COLO668 (cell line): ENCODE results near the gene PHF19.

Source experiments
- DNase-seq: peaks from one replicate; lab custom pipeline; 2025; ENCODE audit not compliant: unreplicated experiment; lab: John Stamatoyannopoulos, UW

PHF19 gene

DNA sequence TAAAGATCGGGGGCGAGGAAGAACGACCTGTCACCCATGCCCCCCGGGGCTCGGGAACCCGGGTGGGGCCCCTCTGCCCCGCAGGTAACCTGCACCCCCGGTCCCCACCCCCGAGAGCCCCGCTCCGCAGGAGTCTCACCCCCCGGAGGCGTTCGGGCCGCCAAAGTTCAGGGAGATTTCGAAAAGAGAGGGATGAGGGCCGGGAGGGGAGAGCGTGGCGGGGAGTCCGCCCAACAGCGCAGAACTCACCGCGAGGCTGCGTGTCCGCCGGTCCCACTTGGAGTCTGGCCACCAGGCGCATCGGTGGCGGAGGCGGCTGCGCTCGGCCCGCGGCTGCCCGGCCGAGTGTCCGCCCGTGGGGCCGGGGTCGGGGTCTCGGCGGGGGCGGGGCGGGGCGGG is at the start of gene PHF19:
Gene PHF19 (minus strand): TSS at position 347 of the 399 bp plus-strand sequence. CDS start 2,447 bp downstream, outside the sequence.
- peak; percentile 81 for DNase-seq

DNA sequence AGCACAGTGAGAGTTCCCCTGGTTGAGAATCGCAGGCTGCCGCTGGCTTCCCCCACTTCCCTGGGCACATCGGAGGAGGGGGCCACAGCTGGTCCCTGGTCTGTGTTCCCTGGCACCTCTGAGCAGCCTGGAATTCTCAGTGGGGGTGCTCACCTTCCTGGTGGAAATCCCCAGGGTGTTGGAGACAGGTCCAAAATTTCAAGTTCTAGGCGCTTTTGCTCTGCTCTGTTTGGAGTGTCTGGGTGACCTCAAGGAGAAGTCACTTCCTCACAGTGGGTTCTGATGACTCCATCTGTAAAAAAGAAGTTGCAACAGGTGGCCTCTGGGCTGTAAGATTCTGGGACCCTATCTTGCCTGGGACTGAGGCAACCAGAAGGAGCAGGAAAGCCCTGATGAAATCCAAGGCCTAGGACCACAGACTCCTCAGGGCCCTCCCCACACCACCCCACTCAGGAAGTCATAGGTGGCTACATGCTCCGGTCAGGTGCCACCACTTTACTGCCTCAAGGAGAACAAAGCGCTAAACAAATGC is 49.5 kb upstream of the PHF19 start, which contains the start of gene TRAF1:
Gene TRAF1 (minus strand): TSS at position 400 of the 532 bp plus-strand sequence. CDS start 721 bp downstream, outside the sequence.
- no peak for DNase-seq

DNA sequence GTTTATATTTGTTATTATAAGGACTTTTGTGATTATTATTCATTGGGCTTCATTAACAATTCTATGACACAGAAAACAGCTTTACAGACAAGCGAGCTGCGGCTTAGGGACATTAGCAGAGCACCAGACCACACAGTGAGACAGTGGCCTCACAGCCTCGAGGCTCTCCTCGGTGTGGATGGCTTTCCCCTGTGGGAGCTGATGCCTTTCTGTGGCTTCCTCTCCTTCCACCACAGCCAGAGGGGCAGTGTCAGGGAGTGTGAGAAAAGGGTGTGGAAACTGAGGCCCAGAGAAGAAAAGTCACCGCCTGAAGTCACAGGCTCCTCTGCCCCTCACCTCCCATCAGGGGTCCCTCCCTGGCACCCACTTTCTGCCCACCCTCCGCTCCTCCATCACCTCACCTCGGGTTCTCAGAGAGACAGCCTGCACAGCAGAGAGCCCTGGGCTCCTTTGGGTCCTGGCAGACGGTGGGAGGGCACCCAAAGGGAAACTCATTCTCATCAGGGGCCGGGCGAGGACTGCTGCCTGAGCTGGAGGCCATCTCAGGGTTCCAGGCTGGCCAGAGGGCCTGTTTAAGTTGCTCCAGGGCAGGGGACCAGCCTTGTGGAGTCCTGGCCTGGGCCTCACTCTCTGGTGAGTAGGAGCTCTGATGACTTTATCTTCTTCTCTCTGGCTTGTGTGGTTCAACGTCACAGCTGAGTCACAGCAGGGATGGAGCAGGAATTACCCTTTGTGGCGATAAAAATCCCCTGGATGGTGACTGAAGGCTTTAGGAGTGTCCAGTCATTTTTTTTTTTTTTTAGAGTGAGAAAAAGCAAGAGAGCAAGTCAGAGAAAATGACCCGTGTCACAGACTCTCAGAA is 48.8 kb upstream of the PHF19 start:
- no peak for DNase-seq

DNA sequence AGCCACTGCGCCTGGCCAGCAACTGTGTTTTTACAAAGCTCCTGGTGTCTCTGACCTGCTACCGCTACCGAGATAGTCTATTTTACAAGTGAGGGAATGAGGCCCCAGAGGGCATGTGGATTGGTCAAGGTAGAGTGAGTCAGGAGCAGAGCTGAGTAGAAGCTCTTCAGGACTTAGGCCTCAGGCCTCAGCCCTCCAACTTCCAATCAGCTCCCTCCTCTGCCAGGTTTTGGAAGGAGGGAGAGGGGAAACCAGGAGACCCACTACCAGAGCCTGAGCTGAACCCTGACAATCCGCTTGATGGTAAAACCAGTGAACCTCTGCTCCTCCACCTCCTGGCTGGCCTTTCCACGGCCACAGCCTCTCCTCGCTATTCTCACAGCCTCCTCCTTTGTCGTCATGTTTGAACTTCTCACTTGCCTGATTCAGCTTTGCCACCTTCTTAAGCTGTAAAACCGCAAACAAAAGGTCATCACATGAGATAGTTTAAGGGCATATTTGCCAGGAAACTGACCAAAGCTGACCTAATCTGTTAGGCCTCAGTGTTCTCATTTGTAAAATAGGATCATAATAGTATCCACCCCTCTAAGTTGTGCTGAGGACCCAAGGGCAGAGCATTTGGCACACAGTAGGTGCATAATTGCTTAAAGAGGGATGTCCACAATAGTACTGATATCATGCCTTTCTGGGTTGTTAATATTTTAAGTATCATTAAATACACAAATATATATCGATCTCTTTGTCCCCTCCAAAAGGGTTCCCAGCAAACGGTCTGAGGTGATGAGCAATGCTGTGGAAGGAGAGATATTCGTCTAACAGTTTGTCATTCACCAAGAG is 47.9 kb upstream of the PHF19 start:
- DNase-seq: no peak

DNA sequence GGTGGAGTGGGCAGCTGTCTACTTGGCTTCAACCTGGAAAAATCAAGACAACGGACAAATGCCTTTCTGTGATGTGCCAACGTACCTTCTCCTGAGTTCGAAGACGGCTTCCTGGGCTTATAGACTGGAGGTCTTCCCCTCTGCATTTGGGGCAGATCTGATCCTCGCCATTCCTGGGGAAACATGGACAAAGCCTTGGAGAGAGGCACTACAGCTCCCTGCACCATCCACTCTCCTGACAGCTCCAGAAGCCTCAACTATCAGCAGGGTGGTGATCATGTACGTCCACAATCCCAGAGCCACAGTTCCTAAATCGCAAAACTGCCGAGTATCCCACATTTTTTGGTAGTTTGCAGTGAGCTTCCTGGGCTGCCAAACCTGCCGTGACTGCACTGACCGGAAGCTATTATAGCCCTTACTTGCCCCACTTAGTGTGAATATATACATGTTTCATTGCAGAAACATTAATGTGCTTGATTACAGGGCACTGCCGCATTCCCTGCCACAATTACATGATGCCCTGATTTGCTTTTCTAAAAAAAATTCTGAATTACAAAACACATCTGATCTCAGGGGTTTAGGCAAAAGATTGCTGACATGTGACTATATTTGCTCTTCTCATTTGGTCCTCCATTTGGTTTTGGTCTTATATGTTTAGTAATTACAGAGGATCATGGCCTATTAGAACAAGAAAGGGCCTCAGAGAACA is 46.8 kb upstream of the PHF19 start:
- no peak for DNase-seq

DNA sequence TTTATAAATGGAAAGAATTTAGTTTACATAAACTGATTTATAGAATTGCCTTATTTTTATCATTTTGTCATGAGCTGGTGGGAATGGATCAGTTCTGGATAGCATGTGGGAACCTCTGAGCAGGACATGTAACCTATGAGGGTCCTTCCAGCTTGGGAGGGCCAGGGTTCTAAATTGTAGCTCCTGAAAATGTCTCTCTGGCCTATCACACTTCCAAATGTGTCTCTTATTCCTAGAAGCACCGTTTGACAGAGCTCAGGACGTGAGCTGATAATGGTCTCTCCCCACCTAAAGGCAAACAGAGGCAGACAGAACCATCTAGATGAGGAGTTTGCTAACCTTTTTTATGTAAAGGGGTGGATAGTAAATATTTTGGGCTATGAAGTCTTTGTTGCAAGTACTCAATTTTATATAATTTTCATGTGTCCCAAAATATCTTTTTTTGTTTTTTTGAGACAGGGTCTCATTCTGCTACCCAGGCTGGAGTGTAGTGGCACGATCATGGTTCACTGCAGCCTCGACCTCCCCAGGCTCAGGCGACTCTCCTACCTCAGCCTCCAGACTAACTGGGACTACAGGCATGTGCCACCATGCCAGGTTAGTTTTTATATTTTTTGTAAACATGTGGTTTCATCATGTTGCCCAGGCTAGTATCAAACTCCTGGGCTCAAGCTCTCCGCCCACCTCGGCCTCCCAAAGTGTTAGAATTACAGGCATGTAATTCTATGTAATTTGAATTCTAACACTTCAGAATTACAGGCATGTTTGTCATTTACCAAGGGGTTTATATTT is 45.6 kb upstream of the PHF19 start:
- DNase-seq: no peak

DNA sequence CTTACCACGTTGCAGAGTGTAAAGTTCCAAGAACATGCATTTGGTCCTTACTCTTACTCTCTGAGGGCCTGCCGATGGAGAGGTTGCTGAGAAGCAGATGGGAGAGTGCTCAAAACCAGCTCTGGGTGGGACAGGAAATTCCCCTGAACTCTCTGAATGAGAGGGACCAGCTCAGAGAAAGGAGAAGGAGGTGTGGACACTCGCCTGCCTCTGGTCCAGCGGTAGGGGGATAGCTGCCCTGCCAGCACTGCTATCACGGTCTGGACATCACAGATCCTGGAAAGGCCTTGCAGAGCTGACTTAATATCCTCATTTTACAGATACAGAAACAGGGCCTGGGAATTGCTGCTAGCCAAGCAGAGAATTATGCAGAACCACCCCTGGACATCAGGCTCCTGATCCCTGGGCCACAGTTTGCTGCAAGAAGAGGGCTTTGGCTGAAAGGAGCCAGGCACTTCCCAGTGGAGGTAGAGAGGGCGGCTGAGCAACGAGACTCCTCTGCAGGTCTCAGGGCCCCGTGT is 44.7 kb upstream of the PHF19 start:
- no peak for DNase-seq

DNA sequence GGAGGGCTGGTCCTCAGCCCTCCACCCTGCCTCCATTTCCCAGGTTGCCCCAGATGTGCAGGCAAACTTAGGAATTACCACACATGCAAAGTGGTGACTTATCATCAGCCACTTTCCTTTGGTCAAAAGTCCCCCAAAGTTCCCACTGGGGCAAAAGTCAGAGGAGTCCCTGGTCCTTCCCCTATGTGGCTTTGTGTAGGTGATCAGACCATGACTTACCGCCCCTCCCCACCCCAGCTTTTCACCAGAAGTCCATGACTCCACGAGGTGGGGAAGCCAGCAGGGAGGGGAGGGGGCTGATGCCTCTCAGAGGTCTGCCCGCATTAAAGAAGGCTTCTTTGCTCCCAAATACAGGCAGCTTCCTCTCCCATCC is 43.8 kb upstream of the PHF19 start:
- DNase-seq: no peak

DNA sequence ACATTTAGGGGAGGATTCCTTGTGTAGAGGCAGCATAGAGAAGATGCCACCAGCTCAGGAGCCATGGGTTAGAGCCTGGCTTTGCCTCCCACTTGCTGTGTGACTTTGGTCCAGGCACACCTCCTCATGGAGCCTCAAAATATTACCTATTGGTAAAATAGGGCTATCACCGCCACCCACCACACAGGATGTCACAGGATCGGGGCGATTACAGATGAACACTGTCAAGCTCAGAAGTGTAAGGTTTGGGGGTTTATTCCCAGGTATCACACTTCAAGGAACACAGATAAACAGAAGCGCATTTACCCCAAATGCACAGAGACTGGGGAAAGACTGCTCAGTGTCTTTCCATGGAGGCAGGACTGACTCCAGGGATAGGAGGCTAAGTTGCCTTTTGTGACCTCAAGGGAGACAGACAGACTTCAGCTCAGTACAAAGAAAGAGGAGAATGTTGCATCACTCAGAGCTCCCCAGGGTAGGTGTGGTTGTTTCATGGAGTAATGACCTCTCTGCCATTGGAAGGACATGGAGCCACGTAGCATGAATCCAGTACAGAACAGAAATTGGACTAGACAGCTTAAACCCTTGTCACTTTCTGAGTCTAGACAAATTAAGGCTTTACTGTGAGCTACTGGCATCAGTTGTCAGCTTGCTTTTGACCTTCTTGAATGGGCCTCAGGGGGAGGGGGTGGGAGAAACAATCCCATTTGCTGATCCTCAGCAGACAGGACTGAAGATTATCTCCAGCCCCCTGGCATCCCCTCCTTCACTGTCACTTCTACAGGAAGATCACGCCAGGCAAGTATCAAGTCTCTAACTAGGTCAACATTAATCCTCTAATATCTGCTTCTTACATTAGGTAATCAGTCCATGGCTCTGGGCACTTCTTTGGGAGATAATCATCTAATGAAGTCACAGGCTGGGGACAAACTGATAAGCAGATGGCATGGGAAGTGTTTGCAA is 43.1 kb upstream of the PHF19 start:
- no peak for DNase-seq

DNA sequence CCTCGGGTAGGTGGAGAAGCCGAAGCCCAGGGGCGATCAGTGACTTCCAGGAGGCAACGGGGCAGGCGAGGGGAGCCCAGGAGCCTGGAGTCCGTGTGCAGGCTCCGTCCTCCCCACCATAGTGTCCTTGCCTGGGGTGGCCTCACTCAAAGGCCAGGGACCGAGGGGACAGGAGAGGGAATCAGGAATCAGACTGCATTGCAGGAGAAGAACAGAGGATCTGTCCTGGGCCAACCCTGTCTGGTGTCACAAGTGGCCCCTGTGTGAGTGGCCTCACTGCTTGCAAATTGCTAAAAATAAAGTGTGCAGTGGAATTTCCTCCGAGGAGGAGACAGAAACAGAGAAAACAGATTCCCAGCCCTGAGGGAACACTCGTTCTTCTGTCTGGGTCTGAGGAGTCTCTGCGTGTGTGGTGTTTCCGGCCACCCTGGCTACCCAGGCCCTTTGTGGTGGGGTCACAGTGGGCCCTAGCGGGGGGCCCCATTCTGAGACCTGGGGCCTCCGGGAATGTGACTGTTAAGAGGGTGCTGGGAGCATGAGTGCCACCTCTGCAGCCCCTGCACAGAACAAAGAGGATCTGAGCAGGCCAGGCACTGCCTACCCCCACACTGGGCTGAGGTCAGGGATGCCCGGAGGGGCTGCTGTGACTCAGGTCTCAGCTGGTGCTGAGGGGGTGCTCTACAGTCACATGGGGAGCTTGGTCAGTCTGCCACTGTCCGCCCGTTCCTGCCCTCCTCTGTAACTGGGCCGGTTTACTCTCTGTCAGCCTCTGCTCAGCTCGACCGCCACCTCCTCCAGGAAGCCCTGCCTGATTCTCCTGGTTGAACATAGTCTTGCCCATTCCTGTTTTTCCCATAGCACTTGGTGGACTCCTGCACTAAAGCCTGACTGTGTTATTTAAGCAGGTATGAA is 42.2 kb upstream of the PHF19 start:
- DNase-seq: no peak

DNA sequence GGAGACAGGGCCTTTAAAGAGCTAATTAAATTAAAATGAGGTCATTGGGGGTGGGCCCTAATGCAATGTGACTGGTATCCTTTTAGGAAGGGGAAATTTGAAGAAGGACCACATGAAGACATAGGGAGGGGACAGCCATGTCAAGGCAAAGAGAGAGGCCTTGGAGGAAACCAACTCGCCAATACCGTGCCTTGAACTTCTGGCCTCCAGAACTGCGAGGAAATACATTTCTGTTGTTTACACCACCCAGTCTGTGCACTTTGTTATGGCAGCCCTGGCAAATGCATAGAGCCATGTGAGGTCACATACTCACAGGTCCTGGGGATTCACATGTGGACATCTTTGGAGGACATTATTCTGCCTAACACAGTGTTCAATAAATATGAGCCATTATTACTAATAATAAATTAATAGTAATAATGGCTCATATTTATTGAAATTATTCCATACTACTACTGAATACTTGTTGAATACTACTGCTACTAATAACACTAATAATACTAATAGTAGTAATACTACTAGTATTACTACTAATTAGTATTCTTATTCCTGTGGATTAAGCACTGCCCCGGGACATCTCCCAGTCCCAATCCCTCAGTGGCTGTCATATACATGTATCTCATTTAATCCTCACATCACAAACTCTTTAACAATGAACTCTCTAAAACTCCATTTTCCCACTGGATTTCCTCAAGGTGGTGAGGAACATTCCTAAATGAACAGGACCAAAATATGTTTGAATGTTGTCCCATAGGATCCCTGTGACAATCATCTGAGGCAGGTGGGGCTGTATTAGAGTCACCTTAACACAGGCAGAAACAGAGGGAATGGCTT is 41.2 kb upstream of the PHF19 start:
- DNase-seq: no peak

DNA sequence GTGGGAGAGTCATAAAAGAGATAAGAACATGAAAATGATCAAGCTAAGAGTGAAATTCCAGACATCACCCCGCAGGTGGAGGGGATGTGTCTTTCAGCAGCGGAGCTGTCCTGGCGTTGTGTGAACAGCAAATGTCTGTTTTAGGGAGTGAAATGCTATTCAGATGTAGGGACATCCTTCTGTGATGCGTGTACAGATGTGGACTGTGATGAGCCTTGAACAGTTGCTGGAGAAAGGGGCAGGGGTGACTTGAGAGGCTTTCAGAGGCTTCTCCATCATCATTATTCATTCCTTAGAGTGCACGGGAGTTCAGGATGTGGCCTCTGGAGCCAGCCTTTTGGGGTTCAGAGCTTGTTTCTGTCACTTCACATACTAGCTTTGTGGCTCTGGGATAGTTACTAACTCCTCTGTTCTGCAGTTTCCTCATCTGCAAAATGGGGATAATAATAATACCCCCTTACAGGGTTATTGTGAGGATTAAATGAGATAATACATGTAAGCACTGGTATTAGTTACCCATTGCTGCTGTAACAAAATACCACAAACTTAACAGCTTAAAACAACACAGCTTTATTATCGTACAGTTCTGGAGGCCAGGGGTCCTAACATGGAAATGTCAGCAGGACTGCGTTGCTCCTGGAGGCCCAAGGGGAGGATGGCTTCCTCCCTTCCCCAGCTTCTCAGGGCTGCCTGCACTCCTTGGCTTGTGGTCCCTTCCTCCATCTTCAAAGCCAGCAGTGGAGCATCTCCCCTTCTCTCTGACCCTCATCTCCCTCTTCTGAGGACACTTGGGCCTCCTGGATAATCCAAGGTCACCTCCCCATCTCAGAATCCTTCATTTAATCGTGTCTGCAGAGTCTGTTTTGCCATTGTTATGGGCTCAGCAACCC is 40.2 kb upstream of the PHF19 start:
- DNase-seq: no peak

DNA sequence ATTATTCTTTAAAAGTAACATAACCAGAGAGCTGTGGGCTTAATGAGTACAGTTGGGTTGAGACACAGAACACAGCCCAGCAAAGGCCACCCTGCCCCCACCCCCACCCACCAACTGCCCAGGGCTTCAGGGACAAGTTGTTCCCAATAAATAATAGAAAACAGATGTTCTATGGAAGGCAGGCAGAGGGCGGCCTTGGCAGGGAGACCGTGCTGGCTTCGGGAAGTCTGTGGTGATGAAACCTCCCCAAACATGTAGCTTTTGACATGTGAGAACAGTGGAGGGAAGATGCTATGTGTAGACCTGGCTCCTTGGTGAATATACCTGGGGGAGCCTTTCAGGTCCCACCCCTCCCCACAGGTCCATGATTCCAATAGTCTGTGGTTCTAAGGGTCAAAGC is 39.6 kb upstream of the PHF19 start:
- DNase-seq: no peak

DNA sequence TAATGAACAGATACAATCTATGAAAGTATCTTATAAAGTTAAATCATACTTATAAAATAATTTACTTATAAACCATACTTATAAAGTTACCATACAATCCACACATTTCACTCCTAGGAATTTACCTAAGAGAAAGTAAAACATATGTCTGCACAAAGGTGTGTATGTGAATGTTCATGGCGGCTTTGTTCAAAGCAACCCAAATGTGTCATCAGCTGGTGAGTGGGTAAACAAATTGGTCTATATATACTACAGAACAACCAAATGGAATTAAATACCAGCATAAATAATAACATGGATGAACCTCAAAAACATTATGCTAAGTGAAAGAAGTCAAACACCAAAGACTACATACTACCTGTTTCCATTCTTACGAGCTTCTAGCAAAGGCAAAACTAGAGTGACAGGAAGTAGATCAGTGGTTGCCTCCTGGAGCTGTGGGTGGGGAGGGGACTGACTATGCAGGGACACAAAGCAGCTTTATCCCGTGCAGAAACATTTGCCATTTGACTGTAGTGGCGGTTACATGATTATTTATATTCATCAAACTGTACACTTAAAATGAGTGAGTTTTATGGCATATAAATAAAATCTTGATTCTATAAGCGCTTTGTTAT is 39.0 kb upstream of the PHF19 start:
- no peak for DNase-seq

DNA sequence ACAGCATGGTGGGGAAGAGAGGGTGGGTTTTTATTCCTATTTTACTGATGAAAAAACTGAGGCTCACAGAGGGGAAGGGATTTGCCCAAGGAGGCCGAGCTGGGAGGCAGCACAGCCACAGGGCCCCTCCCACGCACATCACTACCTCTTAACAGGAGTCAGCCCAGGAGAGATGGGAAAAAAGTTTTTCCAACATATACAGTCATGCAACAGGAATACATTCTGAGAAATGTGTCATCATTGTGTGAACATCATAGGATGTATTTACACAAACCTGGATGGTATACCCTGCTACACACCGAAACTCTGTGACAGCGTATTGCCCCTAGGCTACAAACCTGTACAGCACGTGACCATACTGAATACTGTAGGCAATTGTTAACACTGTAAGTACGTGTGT is 38.0 kb upstream of the PHF19 start:
- no peak for DNase-seq

DNA sequence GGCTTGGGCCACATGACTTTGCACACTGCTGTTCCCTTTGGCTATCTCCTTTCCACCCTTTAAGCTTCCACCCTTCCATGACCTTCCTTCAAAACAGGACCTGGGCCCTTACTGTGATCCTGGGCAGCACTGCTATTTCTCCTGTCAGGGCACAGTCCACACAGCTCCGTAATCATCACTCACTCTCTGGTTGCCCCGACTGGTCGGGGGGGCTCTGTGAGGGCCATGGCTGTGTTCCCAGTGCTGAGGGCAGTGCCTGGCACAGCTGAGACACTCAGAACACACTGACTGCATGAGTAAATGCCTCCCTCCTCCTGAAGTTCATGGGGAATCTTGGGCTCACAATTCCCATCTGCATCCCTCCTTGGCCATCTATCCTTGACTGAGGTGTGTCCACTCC is 37.4 kb upstream of the PHF19 start:
- no peak for DNase-seq
